HG02798 (cell line): Measurements from ENCODE around the gene C6orf62.
"Not testable (repeated sequence)": the region's sequence is repeated elsewhere in the genome, so short reads cannot be mapped to it uniquely, and the experiment has no call there.

Experiments
- ATAC-seq: cut with Tn5 transposase; IDR thresholded peaks from one replicate; pipeline ENCODE4 v1.9.1; 2021; ENCODE audit warnings: mild to moderate bottlenecking; ENCODE audit not compliant: unreplicated experiment, poor library complexity

The C6orf62 gene

DNA sequence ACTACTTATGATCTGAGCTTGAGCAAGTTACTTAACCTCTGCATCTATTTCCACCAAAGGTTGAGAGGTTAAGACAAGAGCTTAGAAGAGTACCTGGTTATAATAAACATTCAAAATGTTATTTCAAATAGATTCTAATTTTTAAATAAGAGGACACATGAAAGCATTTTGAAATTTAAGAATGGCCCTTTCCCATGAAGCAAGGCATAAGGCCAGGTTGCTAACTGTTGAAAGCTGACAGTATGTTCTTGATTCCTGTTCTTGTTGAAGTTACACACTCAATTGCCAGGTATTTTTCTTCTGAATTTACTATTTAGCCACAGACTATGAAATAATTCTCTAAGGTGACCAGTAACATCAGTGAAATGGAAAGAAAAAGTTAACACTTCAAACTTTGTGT is 14.5 kb downstream of the C6orf62 start:
- ATAC-seq, result no peak

DNA sequence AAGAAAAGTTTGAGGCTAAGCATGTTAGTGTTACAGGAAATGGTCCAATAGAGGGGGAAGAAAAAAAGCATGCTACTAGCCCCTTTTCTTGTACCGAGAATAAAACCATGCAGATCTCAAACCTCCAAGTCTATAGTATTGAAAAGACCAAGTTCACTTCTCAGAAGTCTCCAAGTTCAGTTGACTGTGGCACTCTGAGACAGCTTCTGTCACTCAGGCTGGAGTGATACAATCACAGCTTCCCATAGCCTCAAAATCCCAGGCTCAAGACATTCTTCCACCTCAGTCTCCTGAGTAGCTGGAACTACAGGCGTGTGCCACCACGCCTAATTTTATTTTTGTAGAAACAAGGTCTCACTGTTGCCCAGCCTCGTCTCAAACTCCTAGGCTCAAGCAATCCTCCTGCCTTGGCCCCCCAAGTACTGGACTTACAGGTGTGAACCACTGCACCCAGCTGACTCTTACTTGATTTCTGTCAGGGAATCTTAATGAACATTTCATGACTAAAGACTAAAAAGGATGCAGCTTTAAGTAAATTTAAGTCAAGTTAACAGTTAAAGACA is 16.2 kb downstream of the C6orf62 start:
- ATAC-seq, result no peak

DNA sequence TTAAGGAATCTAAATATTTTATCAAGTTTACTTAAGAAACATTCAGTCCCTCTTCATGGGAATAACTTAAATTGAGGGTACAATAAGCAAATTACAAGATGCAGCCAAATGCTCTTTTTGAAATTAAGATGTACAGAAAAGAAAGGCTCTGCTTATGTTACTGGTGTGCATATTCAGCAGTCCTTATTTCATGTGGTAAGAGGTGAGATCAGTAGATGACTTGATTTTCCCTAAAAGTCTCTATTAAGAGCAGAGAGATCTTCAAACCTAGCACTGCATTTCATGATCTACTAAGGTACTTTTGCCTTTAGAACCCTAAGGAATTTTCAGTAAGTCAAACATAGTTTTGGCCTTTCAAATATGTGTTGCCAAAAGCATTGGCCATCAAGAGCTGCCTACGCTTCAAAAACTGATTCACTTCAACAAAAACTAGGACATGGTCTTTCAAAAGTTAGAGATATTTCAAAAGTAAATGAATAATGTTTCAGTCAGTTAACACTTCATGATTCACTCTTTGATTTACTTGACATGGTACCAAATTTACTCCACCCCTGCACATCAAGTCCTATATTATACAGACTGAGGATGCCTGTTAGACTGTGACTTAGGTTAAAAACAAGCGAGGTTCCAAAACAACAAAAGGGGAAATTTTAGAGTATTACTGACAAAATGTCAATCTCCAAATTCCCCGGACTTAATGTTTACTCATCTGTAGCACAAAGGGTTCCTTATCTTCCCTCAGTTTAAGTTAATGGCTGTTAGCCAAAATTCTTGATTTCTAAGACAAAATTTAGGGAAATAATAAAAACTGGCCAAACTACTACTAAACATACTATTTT is 19.2 kb downstream of the C6orf62 start:
- no peak for ATAC-seq

DNA sequence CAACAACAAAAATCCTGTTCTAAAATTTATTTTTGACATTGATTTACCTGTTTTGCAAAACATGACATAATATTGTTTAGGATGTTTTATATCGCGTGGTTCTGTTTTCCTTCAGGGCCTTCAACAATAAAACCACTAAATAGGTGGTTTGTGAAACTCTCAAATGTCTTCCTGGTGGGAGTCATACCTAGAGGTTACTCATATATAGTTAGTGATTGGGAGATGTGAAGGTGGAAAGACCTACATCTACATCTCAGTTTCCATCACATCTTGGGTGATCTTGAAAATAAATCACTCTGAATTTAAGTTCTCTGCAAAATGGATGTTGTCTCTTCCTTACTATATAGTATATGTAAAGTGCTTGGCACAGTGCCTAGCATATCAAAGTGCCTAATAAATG is 22.9 kb downstream of the C6orf62 start:
- ATAC-seq, result no peak

DNA sequence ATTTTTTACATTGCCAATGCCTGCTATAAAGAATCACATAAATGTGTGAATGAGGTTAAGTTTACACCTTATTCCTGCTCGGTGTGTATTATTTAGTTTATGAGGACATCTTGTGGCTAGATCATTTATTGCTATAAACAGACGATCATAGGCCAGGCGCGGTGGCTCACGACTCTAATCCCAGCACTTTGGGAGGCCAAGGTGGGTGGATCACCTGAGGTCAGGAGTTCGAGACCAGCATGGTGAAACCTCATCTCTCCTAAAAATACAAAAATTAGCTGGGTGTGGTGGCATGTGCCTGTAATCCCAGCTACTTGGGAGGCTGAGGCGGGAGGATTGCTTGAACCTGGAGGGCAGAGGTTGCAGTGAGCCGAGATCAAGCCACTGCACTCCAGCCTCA is 23.3 kb downstream of the C6orf62 start:
- ATAC-seq, result peak; percentile 60

DNA sequence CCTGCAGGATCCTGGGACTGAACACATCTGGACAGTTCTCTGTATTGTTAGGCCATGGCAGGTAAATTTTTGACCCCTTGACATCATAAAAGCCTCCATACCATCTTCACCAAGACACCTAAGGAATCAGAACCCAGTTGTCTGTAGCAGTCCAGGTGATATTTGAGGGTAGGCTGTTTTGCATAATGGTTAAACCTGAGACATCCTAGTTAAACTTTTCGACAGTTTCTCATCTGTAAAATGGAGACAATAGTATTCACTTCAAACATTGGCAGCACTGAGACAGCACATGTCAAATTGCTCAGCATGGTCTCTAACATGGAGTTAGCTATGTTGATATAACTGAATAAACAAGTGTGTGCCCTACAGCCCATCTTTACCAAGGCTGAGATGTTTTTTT is 24.8 kb downstream of the C6orf62 start:
- ATAC-seq, result peak; percentile 41

DNA sequence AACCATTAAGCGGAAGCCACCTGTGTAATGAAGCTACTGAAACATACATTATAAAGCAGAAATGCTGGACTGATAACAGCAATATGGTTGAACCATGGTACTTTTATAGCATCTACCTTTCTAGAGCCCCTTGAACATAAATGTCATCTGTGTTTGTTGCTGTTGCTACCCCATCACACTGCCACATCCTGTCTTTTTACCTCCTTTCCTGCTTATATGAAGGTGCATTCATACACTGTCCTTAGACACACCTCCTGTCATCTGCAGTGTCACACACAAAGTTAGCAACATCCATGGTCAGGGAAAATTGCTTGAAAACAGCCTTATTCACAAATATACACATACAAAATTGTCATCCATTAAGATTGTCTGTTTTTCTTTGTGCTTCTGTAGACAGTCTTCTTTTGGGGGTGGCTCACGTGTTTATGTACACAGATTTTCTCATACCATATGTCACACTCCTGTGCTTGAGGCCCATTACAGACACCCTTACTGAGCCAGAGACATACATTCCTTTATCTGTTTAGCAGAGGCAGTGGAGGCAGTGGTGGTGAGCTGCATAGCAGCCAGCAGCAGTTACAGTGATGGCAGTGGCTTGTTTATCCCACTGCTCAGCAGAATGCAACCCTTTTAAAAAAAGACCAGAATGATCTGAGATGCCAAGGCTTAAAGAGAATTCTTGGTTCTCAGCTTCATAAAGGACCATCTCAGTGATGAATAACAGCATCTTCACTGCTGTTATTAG is 25.9 kb downstream of the C6orf62 start:
- no peak for ATAC-seq

DNA sequence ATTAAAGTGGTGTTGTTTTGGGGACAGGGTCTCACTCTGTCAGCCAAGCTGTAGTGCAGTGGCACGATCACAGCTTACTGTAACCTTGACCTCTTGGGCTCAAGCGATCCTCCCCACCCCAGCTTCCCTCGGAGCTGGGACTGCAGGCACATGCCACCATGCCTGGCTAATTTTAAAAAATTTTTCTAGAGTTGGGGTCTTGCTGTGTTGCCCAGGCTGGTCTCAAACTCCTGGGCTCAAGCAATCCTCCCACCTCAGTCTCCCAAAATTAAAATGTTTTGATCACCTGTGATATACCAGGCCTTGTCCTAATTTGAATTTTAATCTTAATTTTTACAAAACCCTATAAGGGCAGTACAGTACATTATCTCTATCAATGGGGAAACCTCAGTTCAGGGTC is 26.5 kb downstream of the C6orf62 start:
- no peak for ATAC-seq

DNA sequence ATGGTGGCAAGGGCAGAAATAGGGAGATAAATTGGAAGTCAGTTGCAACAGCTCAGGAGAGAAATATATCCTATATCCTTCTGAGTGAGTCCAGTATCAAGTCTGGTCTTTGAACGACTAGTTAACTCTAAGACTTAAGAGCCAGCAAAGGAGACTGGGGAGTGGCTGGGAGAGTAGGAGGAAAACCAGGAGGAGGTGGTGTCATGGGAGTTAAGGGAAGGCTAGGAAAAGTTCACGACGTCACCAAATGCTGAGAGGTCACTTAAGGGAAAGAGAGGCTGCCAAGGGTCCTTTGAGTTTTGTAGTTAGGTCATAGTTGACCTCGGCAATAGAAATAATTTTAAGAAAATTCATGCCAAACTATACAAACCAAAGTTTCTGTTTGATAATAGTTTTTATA is 27.0 kb downstream of the C6orf62 start:
- no peak for ATAC-seq

DNA sequence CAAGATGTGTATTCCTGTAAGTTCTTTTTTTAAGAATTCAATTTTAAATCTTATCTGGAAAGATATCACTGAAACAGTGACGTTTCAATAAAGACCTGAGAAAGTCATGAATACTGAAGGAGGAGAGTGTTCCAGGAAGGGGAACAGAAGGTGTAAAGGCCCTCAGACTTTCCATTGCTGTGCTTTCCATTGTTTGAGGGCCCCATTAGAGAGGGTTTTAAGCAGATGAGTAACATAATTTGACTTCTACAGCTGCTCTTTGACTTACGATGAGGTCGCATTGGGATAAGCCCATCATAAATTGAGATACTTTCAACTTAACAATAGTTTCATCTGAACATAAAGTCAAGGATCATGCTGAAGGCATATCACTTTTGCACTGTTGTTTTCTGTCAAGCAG is 27.4 kb downstream of the C6orf62 start:
- no peak for ATAC-seq

DNA sequence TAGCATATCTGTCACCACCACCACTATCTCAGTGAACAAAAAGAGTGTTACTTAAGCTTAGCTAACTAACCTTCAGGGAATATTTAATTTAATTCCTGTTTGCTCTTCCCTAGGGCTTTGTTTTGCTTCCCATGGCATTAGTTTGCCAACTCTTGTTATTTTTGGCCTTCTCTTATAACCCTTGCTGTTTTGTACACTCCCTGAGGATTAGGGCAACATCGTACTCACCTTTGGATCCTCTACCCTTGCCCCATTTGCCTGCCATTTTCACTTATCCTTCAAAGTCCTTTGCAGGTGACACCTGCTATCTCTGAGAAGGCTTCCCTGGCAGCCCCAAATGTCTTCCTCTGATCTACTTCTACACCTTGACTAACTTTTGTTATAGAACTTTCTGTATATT is 28.4 kb downstream of the C6orf62 start:
- ATAC-seq, result no peak

DNA sequence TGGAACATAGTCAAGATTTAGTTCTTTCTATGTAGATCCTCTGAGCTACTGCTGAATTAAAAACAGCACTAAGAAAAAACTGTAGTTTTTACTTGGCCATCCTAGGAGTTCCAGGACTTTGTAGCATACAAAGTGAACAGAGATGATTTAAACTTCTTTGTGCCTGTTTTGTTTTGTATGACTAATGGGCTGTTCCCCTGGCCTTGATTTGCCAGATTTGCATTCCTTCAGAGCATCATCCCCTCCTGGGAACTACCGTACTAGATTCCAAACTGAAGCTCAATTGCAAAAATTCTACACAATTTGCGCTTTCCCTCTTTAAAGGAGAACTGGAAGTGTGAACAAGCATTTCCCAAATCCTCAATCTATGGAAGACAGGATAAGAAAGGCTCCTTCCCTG is 29.0 kb downstream of the C6orf62 start:
- no peak for ATAC-seq

DNA sequence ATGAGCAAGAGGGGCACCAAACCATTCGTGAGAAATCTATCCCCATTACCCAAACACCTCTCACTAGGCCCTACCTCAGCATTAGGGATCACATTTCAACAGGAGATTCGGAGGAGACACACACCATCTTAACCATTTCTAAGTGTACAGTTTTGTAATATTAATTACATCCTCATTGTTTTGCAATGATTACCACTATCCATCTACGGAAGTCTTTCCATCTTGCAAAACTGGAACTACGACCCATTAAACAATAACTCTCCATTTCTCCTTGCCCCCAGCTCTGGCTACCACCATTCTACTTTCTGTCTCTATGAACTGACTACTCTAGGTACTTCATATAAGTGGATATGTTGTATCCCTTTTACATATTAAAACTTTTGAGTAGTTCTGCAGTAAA is 32.0 kb downstream of the C6orf62 start:
- no peak for ATAC-seq

DNA sequence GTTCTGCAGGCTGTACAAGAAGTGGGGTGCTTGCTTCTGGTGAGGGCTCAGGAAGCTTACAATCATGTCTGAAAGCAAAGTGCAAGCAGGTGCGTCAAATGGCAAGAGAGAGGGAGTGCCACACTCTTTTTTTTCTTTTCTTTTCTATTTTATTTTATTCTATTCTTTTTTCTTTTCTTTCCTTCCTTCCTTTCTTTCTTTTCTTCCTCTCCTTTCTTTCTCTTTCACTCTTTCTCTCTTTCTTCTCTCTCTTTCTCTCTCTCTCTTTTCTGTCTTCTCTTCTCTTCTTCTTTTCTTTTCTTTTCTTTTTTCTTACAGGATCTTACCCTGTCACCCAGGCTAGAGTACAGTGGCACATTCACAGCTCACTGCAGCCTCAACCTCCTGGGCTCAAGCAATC is 32.5 kb downstream of the C6orf62 start:
- no peak for ATAC-seq

DNA sequence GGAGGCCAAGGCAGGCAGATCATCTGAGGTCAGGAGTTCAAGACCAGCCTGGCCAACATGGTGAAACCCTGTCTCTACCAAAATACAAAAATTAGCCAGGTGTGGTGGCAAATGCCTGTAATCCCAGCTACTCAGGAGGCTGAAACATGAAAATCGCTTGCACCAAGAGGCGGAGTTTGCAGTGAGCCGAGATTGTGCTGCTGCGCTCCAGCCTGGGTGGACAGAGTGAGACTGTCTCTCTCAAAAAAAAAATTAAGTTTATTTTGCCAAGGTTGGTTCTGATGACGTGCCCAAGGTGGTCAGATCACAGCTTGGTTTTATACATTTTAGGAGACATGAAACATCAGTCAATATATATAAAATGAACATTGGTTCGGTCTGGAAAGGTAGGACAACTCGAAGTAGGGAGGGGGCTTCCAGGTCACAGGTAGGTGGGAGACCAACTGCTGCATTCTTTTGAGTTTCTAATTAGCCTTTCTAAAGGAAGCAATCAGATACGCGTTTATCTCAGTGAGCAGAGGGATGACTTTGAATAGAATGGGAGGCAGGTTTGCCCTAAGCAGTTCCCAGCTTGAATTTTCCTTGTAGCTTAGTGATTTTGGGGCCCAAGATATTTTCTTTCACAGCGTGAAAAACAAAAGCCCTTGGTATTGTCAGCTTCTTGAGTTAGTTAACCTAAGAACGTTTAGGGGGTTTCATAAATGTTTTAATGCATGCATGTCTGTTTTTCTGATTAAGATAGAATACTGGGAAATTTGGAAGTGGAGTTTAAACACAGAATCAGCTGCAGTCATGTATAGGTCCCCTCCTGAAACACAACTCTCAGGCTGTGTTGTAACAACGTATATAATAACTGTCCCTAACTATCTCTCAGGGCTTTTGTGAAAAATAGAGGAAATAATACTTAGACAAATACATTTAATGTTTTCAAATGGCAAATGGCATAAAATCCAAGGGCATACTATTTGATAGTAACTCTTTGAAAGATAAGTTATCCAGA is 35.4 kb downstream of the C6orf62 start:
- no peak for ATAC-seq

DNA sequence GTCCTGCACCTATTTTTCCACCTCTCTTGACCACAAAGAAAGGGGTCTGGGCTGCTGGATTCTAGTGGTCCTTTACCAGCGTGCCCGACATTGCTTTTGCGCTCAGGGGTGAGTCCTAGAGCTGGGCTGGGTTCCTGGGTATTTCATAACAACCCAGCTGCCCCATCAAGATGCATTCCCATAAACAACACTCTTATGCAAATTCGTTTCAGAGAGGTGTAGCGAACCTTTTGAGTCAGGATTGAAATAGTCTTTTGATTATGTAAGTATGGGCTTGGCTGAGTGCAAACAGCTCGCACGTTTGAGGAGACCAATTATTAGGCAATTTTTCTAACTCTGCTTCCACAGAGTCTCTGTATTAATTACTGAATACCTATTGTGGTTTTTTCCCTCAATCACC is 38.4 kb downstream of the C6orf62 start:
- no peak for ATAC-seq

DNA sequence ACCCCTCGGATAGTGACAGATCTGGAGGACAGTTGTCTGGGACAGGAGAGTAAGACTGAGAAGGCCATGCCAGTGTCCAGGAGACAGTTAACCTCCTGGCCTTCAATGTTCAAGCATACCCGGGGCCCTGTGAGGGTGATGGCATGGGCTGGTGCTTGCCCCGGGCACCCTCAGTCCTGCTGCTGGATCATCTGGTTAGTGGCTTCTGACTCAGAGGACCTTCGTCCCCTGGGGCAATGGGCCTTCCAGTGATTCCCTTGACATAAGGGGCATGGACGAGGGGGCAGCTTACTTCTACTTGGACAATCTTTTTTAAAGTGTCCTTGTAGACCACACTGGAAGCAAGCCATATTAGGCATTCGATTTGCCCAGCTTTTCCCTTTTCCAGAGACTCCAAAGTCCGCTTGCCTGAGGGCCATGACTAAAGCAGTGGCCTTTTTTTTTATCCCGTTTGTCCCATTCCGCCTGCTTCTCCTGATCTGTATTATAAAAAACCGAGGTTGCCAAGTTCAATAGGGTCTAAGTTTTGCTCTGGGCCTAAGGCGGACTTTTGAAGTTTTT is 40.1 kb downstream of the C6orf62 start:
- ATAC-seq, result not testable (repeated sequence)

DNA sequence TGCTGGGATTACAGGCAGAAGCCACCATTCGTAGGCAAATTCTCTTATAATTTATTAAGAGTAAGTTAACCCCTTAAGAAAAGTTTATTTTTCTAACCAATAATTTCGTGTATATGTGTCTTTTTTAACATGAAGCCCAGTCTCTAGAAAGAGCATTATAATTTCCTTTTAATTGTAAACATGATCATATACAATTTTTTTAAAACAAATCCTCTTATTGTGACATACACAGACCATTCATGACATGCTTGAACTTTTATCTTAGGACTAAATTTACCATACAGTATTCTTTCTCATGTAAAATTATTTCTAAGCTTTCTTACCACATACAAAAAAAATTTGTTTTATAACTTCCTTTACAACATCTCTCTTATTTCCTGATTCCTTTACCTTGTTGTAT is 45.3 kb downstream of the C6orf62 start:
- no peak for ATAC-seq

DNA sequence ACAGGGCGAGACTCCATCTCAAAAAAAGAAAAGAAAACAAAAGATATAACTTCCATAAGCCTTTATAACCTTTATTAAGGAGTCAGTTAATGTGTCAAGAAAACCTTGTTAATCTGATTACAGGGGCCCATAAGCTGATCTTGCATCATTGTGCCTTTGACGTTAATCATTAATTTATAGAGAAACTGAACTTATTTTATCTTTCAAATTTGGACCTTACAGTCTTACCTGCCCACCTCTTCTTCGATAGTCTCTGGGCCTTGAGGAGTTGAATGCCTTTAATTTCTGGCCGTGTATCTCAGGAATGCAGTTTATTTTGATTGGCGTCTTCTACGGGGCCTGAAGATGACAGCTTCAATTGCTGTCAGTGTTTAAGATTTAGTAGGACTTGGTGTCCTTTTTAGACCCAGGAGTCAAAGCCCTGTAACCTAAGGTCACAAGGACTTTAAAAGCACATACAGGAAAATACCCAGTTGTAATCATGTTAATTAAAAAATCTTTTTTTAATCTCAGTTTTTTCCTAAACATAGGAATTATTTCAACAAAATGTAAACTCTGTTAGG is 46.3 kb downstream of the C6orf62 start:
- ATAC-seq, result no peak

DNA sequence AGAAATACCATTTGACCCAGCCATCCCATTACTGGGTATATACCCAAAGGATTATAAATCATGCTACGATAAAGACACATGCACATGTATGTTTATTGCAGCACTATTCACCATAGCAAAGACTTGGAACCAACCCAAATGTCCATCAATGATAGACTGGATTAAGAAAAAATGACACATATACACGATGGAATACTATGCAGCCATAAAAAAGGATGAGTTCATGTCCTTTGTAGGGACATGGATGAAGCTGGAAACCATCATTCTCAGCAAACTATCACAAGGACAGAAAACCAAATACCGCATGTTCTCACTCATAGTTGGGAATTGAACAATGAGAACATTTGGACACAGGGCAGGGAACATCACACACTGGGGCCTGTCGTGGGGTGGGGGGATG is 47.9 kb downstream of the C6orf62 start:
- ATAC-seq, result not testable (repeated sequence)
